Activated naive CD4-positive, alpha-beta T cell (primary cell): Measurements from ENCODE around the gene BTBD10.

Source experiments
- DNase-seq, 4 experiments: peaks; one replicate each; lab custom pipeline; 2025; lab: John Stamatoyannopoulos, UW

Gene BTBD10

DNA sequence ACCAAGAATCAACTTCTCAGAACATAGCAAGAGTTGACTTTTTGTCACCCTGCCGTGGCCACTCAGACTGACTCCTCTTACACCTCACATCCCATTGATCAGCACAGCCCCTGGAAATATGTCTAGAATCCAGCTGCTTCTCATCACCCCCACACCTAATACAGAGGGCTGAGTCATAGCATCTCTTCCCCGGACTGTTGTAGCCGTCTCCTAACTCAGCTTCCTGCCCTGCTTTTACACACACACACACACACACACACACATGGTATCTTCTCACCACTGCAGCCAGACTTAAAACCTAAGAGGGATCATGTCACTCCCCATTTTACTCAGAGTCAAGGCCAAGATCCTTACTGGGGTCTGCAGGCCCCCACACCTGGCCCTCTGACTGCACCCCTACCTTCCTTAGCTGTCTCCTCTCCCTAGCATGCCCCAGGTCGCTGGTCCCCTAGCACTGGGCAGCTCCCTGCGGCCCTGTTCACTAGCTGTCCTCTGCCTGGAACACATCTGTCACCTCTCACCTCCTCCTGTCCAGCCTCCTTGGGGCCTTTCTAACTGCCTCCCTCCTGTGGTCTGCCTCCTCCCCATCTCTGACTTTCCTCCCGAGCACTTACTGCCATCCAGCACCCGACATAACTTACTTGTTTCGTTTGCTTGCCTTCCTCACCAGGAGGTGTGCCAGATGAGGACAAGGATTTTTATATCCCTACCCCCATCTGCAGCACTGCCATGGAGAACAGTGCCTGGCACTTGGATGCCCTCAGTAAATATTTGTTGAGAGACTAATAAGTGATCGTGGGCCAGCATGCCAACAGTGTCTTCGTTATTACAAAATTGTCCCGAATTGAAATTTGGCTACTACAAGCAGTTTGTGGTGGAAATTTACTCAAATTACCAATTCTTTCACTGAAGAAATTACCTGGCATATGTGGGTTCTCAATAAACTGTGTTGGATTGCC, 123.5 kb downstream of the BTBD10 start:
- DNase-seq, result no peak

DNA sequence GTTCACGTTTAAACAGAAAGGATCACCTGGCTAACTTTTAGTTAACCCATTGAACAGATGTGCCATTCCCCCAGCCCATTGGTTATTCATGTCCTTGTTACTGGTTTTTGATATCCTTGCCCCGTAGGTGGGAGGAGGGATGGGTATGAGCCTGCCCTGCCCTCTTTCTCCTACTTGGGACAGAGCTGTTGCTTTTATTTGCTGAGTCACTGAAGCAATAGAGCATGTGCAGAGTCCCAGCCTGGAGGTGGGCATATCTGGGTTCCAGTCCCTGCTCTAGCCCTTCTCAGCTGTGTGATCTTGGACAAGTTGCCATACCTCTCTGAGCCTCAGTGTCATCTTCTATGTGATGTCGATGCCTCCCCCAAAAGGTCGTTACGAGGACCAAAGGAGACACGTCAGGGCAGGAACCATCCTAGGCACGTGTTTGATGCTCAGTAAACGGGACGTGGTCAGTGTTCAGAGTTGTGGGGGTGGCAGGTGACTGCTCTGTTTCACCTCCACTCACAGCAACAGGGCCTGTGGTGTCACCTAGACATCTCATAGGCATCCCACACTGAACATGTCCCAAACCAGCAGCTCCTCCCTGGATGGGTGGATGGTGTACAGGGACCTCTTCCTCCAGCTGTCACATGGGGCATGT, 124.5 kb downstream of the BTBD10 start:
- DNase-seq, result no peak

DNA sequence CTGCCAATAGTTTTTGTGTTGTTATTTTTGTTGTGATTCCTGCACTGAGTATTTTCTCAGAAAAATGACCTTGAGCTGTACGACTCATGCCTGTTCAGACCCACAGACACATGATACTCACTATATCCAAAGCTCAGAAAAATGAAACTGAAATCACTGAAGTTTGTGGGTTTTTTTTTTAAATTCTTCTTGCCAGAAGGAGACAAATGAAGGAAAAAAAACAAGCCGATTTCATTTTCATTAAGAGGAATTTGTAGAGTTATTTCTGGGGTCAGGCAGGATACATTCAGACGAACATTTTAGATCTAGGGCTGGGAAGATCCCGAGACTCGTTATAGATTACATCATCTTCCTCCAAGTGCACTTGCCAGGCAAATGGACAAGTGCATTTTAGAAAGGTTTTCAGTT, 125.0 kb downstream of the BTBD10 start:
- DNase-seq, result no peak
